GM19397 (cell line): ENCODE results near the gene TMEM38A.
"Not testable (repeated sequence)": the region's sequence is repeated elsewhere in the genome, so short reads cannot be mapped to it uniquely, and the experiment has no call there.

Experiments
- ATAC-seq: cut with Tn5 transposase; IDR thresholded peaks from one replicate; pipeline ENCODE4 v1.9.1; 2021; ENCODE audit warnings: mild to moderate bottlenecking, moderate library complexity; ENCODE audit not compliant: unreplicated experiment

Gene TMEM38A

DNA sequence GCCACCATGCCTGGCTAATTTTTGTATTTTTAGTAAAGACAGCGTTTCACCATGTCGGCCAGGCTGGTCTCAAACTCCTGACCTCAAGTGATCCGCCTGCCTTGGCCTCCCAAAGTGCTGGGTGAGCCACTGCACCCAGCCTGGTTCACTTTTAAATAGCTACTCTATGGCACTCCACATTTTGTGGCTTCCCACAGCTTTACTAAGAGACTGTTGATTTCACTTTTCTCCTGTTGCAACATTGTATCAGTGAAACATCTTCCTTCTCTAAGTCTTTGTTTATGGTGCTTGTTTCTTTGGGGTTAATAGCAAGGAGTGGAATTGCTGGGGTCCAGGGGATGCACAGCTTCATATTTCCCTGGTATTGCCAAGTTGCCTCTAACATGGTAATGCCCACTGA is 12.3 kb downstream of the TMEM38A start:
- ATAC-seq: no peak

DNA sequence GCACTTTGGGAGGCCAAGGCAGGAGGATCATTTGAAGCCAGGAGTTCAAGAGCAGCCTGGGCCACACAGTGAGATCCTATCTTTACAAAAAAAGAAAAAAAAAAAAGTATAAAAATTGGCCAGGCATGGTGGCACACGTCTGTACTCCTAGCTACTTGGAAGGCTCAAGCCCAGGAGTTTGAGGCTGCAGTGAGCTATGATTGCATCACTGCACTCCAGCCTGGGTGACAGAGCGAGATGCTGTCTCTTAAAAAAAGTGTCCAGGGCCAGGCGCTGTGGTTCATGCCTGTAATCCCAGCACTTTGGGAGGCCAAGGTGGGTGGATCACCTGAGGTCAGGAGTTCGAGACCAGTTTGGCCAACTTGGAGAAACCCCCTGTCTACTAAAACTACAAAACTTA is 12.9 kb downstream of the TMEM38A start:
- not testable (repeated sequence) for ATAC-seq

- no peak for ATAC-seq
Measured at GRCh38 chr19:16676101-16676798, 15.3 kb downstream of the TMEM38A start.

DNA sequence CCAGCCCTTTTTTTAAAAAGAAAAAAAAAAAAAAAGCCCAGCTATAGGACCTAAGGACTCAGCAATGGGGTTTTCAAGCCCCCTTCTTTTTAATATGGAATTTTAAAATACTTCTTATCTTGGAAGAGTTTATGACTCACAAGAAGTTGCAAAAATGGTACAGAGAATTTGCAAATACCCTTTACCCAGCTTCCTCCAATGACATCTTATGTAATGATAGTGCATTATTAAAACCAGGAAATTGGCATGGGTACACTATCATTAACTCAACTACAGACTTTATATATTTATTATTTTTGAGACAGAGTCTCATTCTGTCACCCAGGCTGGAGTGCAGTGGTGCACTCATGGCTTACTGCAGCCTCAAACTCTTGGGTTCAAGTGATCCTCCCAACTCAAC is 16.1 kb downstream of the TMEM38A start:
- no peak for ATAC-seq

DNA sequence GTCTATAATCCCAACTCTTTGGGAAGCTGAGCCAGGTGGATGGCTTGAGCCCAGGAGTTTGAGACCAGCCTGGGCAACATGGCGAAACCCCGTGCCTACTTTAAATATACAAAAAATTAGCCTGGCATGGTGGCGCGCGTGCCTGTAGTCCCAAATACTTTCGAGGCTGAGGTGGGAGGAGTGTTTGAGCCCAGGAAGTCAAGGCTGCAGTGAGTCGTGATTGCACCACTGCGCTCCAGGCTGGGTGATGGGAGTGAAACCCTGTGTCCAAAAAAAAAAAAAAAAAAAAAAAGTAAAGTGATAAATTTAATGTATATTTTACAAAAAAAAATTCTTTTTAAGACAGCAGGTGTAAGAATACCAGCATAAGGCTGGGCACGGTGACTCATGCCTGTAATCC is 17.6 kb downstream of the TMEM38A start:
- ATAC-seq: no peak

- no peak for ATAC-seq
Measured at GRCh38 chr19:16679811-16680210, 18.9 kb downstream of the TMEM38A start.

DNA sequence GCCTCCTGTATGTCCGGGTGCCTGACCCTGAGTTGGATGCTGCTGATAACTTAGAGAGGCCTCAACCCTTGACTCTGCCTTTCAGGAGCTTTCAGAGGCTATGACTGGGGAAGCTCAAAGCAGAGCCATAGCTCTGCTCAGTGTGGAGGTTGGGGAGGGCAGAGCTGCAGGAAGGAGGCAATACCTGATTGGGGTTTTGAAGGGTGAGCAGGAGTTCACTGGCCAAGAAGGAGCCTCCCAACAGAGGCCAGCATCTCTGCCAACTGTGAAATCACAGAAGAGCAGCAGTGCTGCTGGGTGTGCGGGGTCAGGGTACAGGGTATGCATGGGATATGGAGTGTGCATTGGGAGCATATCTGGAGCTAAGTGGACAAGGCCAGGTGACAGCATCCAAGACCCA is 21.6 kb downstream of the TMEM38A start:
- ATAC-seq: no peak

GRCh38 chr19:16684216-16684615 is 23.3 kb downstream of the TMEM38A start:
- no peak for ATAC-seq

GRCh38 chr19:16688084-16688483 is 27.1 kb downstream of the TMEM38A start:
- ATAC-seq: no peak

DNA sequence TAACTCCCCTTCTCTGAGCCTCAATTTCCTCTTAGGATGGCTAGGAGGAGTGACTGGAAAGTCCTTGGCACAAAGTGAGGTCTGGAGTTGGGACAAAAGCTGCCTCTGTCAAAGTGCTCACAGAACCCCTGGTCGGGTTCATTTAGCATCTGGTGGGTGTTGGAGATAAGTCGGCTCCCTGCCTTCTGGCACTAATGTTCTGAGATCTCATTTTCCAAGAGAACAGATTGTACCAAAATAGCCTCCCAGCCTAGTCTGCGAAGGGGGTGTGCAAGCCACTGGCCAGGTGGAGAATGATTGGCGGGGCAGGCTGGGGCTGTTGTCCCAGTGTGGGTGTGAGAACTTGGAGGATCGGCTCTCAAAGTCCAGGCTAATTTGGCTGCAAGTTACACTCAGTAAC is 38.0 kb downstream of the TMEM38A start:
- no peak for ATAC-seq

DNA sequence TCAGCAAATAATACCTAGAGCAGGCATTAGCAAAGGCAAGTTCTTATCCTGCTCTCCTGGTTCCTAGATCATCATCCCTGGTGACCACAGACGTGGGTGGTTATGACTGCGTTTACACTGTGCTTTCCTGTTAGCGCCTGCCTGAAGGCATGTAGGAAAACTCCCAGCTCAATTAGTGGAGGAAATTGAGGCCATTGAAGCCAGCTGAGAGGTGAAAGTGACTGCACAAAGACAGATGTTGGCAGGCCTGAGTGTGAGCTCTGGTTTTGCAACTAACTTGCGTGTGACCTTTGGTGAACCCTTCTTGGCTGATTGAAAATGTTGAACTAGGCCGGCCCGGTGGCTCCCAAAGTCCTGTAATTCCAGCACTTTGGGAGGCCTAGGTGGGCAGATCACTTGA is 41.2 kb downstream of the TMEM38A start:
- ATAC-seq: no peak

DNA sequence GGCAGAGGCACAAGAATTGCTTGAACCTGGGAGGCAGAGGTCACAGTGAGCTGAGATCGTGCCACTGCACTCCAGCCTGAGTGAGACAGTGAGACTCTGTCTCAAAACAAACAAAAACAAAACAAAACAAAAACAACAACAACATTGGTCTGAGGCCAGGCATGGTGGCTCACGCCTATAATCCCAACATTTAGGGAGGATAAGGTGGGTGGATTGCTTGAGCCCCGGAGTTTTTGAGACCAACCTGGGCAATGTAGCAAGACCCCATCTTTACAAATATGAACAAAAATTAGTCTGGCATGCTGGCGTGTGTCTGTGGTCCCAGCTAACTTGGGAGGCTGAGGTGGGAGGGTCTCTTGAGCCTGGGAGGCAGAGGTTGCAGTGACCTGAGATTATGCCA is 42.7 kb downstream of the TMEM38A start:
- ATAC-seq: no peak

- not testable (repeated sequence) for ATAC-seq
Measured at GRCh38 chr19:16710870-16711269, 49.9 kb downstream of the TMEM38A start.

DNA sequence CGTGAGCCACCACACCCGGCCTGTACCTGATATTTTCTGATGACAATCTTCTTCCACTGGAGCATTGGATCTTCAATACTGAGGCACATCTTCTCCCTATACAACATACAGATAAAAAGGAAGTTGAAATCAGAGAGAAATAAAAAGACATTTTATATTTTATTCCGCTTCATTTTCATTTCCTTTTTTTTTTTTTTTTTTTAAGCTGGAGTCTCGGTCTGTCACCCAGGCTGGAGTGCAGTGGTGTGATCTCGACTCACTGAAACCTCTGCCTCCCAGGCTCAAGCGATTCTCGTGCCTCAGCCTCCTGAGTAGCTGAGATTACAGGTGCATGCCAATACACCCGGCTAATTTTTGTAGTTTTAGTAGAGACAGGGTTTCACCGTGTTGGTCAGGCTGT is 51.4 kb downstream of the TMEM38A start:
- ATAC-seq: not testable (repeated sequence)

- no peak for ATAC-seq
Measured at GRCh38 chr19:16714702-16715287, 53.9 kb downstream of the TMEM38A start.

DNA sequence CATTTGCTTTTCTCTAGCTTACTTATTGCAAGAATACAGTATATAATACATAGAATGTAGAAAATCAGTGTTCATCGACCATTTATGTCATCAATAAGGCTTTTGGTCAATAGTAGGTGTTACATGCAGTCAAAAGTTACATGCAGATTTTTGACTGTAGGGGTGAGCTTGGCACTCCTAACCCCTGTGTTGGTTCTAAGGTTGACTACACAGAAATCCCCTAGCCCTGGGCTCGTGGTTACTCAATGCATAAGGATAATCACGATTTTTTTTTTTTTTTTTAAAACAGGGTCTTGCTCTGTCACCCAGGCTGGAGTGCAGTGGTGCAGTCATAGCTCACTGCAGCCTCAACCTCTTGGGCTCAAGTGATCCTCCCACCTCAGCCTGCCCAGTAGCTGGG is 54.7 kb downstream of the TMEM38A start:
- no peak for ATAC-seq

DNA sequence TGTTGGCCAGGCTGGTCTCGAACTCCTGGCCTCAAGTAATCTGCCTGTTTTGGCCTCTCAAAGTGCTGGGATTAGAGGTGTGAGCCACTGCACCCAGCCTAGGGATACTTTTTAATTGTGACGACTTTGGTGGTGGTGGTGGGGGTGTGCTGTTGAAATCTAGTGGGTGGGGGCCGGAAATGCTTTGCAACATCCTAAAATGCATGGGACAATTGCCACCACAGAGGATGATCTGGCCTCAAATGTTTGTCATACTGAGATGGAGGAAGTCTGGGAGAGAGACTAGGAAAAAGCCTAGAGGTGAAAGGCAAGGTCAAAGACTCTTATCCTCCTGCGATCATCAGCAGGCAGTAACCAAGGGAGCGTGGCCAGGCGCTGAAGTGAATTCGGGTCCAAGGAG is 60.1 kb downstream of the TMEM38A start:
- ATAC-seq: no peak

GRCh38 chr19:16722591-16722990 is 61.7 kb downstream of the TMEM38A start:
- ATAC-seq: no peak

DNA sequence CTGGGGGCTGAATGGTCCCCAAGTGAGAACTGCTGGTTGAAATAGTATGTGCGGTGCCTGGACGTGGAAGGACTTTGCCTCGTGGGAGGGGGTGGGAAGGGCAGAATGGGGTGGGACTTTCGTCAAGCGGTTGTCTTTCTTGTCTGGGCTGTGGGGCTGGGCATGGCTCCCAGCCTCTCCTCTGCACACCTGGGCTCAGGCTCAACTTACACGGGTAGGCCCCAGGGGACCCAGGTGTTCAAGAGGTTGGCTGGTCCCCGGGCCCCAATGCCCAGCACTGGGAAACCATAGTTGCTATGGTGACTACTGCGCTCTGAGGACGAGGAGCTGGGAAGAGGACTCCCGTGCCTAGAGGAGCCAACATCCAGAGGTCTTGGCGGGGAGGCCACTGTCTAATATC is 66.0 kb downstream of the TMEM38A start:
- no peak for ATAC-seq

DNA sequence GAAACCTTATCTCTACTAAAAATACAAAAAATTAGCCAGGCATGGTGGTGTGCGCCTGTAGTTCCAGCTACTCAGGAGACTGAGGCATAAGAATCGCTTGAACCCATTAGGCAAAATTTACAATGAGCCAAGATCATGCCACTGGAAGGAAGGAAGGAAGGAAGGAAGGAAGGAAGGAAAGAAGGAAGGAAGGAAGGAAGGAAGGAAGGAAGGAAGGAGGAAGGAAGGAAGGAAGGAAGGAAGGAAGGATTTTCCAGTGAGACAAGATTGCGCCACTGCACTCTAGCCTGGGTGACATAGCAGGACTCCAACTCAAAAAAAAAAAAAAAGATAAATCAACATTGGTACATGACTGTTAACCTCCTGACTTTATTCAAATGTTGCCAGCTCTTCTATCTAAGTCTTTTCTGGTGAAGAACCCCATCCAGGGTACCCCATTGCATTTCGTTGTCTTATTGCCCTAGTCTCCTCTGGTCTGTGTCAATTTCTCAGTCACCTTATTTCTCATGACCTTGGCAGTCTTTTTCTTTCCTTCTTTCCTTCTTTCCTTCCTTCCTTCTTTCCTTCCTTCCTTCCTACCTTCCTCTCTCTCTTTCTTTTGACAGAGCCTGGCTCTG is 74.8 kb downstream of the TMEM38A start:
- ATAC-seq: not testable (repeated sequence)

GRCh38 chr19:16736709-16737108 is 75.8 kb downstream of the TMEM38A start:
- ATAC-seq: no peak

- no peak for ATAC-seq
Measured at GRCh38 chr19:16737911-16738310, 77.0 kb downstream of the TMEM38A start.
